ENCODE results near the gene THYN1.

DNA sequence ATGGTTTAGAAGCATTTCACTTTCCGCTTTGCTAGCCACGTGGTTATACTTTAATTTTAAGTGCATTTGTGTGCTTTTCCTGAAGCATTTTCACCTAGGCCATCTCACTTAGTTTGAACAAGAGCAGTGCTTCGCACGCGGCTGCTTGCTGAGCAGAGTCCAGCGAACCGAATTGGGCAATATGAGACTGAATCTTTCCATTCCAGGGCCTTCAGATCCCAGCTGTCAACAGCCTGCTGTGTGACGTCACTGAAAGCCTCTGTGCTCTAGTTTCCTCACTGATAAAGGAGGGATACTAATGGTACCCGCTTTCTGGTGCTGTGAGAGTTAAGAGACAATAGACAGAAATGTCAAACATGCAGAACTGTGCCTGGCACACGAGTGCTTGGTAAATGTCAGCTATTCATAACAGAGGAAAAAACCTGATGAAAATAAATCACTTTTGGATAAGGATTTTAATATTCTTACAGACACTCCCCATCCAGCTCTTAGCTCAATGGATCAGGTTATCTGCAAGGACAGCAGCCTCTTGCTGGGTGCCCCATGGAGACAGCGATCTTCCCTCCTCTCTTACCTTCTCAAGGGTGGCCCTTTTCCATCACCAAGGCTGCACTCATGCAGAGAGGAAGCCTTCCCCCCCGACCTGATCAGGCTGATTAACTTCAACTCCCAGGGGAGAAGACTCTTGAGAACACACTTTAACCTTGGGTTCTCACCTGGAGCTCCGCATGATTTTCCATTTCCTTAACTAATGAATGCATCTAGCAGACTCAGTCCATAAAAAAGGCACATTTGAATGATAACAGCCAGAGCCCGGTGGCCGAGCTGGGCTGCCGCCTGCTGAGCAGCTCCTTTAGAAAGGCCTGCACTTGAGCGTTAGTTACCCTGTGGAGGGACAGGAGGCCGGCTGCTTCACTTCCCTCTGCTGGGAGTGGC, 19.5 kb upstream of the THYN1 start:
- no peak for TF ChIP-seq POLR2A (IDR thresholded peaks at IDR 0.05; ENCODE audit: low read depth, low read length)
- TF ChIP-seq POLR2AphosphoS5 (IDR thresholded peaks at IDR 0.05; ENCODE audit: low read depth, low read length) = no peak
- no peak for TF ChIP-seq PAX5 (IDR thresholded peaks at IDR 0.05; ENCODE audit: insufficient read depth, low read length, severe bottlenecking)

Data from GM12891 (cell line).